ENCODE results near the gene VPS33A.

The VPS33A gene

GRCh38 chr12:122228092-122228491, 38.2 kb downstream of the VPS33A start:
- Histone ChIP-seq H3K9ac (ENCODE audit: low read length) (no peak overlapping the region), H3K79me2 (ENCODE audit: insufficient read depth, low read length) (peaks cover 16% of the 10 kb centered on the region; the same call in 1 of the 2 replicates), H3K4me2 (ENCODE audit: low read length) (no peak overlapping the region), H3K27ac (ENCODE audit: low read depth, low read length, poor library complexity, severe bottlenecking) (no peak overlapping the region), H4K20me1 (ENCODE audit: insufficient read depth, low read length) (no peaks in the 10 kb centered on the region), H3K4me3 (ENCODE audit: low read depth, low read length, poor library complexity, severe bottlenecking) (no peak overlapping the region), H3K9me3 (ENCODE audit: low read length) (no peaks in the 10 kb centered on the region), H3K9me2 (ENCODE audit: low read depth, low read length) (no peaks in the 10 kb centered on the region), H3K36me3 (ENCODE audit: insufficient read depth, low read length) (peaks cover 37% of the 10 kb centered on the region), H3F3A (ENCODE audit: insufficient read depth, low read length) (no peaks in the 10 kb centered on the region), H3K27me3 (ENCODE audit: insufficient read depth, low read length) (no peaks in the 10 kb centered on the region), H2AFZ (ENCODE audit: low read length) (no peak overlapping the region), H3K4me1 (ENCODE audit: insufficient read depth, low read length, severe bottlenecking) (peaks cover 26% of the 10 kb centered on the region)
- TF ChIP-seq CTCF (IDR thresholded peaks at IDR 0.05; ENCODE audit: low read length) (no peak), EZH2 (IDR thresholded peaks at IDR 0.05; ENCODE audit: borderline replicate concordance, low read length) (no peak)

DNA sequence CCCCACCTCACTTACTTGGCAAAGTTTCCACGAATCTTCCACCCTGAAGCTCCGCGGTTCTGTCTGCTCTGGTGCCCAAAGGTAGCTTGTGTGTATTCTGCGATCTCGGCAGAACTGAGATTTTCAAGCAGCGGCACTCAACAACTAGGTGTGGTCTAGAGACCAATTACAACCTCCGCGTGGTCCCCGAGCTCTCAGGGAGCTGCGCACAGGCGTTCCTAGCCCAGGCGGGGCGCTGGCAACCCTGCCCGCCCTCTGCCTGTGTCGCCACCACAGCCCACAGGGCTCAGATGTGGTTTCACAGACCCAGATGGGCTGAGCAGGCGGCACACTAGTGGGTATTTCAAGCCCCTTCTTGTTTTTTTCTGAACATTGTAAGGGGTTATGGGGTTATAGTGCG, 39.0 kb downstream of the VPS33A start:
- peaks cover 40% of the 10 kb centered on the region for H3K36me3 ChIP-seq (ENCODE audit: insufficient read depth, low read length)
- no peak overlapping the region for H3K4me3 ChIP-seq (ENCODE audit: low read depth, low read length, poor library complexity, severe bottlenecking)
- no peaks in the 10 kb centered on the region for H3K9me2 ChIP-seq (ENCODE audit: low read depth, low read length)
- H2AFZ ChIP-seq (ENCODE audit: low read length): no peak overlapping the region
- no peak overlapping the region; the same call in 1 of the 2 replicates for H3K4me2 ChIP-seq (ENCODE audit: low read length)
- no peak overlapping the region for H3K9ac ChIP-seq (ENCODE audit: low read length)
- H3K79me2 ChIP-seq (ENCODE audit: insufficient read depth, low read length): peaks cover 16% of the 10 kb centered on the region; the same call in 1 of the 2 replicates
- H3K27me3 ChIP-seq (ENCODE audit: insufficient read depth, low read length): no peaks in the 10 kb centered on the region
- H3K27ac ChIP-seq (ENCODE audit: low read depth, low read length, poor library complexity, severe bottlenecking): no peak overlapping the region
- TF ChIP-seq CTCF (IDR thresholded peaks at IDR 0.05; ENCODE audit: low read length): no peak
- TF ChIP-seq EZH2 (IDR thresholded peaks at IDR 0.05; ENCODE audit: borderline replicate concordance, low read length): no peak
- no peaks in the 10 kb centered on the region for H3F3A ChIP-seq (ENCODE audit: insufficient read depth, low read length)
- H3K4me1 ChIP-seq (ENCODE audit: insufficient read depth, low read length, severe bottlenecking): peaks cover 26% of the 10 kb centered on the region
- no peaks in the 10 kb centered on the region for H4K20me1 ChIP-seq (ENCODE audit: insufficient read depth, low read length)
- H3K9me3 ChIP-seq (ENCODE audit: low read length): no peaks in the 10 kb centered on the region

DNA sequence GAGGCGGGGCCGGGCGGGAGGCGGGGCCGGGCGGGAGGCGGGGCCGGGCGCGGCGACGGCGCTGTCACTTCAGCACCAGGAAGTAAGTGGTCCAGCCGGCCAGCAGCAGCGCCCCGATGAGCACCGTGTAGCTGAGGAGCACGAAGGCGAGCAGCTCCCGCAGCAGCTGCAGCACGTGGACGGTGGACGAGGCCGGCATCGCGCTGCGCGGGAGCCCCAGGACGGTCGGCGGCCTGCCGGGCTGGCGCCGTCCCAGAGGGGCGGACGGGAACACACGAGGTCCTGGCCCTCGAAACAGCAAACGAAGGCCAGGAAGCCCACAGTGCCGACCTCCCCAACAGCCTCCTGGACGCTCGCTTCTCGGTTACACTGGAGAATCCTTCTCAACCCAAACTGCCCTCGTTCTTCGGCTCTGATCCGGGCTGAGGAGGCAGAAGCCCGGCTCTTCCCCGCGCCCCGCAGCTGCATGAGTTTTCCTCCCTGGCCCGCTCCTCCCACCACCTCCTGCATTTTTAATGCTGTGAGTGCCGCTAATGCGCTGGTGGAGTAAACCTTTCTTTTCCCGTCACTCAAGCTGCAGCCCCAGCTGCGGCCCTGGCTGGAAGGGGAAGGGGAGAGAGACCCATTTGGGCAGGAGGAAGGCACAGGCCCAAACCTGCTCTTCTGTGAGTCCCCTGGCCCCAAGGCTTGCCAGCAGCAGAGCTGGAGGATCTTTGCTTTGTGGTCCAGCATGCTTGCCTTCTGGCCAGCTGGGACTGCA, 39.7 kb downstream of the VPS33A start:
- peak overlapping the region; percentile 90 for H3K4me2 ChIP-seq (ENCODE audit: low read length)
- no peaks in the 10 kb centered on the region for H4K20me1 ChIP-seq (ENCODE audit: insufficient read depth, low read length)
- H3K9ac ChIP-seq (ENCODE audit: low read length): peak overlapping the region; percentile 55
- H2AFZ ChIP-seq (ENCODE audit: low read length): no peak overlapping the region
- no peaks in the 10 kb centered on the region for H3K27me3 ChIP-seq (ENCODE audit: insufficient read depth, low read length)
- no peak for TF ChIP-seq EZH2 (IDR thresholded peaks at IDR 0.05; ENCODE audit: borderline replicate concordance, low read length)
- TF ChIP-seq CTCF (IDR thresholded peaks at IDR 0.05; ENCODE audit: low read length): no peak
- no peaks in the 10 kb centered on the region for H3K9me3 ChIP-seq (ENCODE audit: low read length)
- H3K9me2 ChIP-seq (ENCODE audit: low read depth, low read length): no peaks in the 10 kb centered on the region
- peak overlapping the region; percentile 67 for H3K4me3 ChIP-seq (ENCODE audit: low read depth, low read length, poor library complexity, severe bottlenecking)
- no peak overlapping the region for H3K27ac ChIP-seq (ENCODE audit: low read depth, low read length, poor library complexity, severe bottlenecking)
- peaks cover 26% of the 10 kb centered on the region for H3K4me1 ChIP-seq (ENCODE audit: insufficient read depth, low read length, severe bottlenecking)
- no peaks in the 10 kb centered on the region for H3F3A ChIP-seq (ENCODE audit: insufficient read depth, low read length)
- H3K79me2 ChIP-seq (ENCODE audit: insufficient read depth, low read length): peaks cover 16% of the 10 kb centered on the region; the same call in 1 of the 2 replicates
- H3K36me3 ChIP-seq (ENCODE audit: insufficient read depth, low read length): peaks cover 40% of the 10 kb centered on the region
